ENCODE data around the gene ACP6.

The ACP6 gene

GRCh38 chr1:147665521-147665920, 4.8 kb downstream of the ACP6 start (continued):
- TF ChIP-seq POU6F1 (CRISPR knock-in tag; IDR thresholded peaks at IDR 0.05; ENCODE audit: borderline replicate concordance, low read depth): no peak
- no peak for TF ChIP-seq ISL1 (CRISPR knock-in tag; IDR thresholded peaks at IDR 0.05)
- TF ChIP-seq GLIS3 (CRISPR knock-in tag; IDR thresholded peaks at IDR 0.05): no peak
- no peak for TF ChIP-seq SNAI2 (CRISPR knock-in tag; IDR thresholded peaks at IDR 0.05)
- TF ChIP-seq TSHZ2 (CRISPR knock-in tag; IDR thresholded peaks at IDR 0.05): no peak
- no peak for TF ChIP-seq ARNTL (CRISPR knock-in tag; IDR thresholded peaks at IDR 0.05; ENCODE audit: borderline replicate concordance, low read depth)

GRCh38 chr1:147664206-147664605, 6.1 kb downstream of the ACP6 start:
- ATAC-seq: peak; percentile 38
- TF ChIP-seq PATZ1 (CRISPR knock-in tag; IDR thresholded peaks at IDR 0.05; ENCODE audit: borderline replicate concordance) (no peak), RARB (CRISPR knock-in tag; IDR thresholded peaks at IDR 0.05) (no peak), CSDC2 (CRISPR knock-in tag; IDR thresholded peaks at IDR 0.05) (no peak), CSRNP3 (CRISPR knock-in tag; IDR thresholded peaks at IDR 0.05) (no peak), BACH2 (CRISPR knock-in tag; IDR thresholded peaks at IDR 0.05; ENCODE audit: borderline replicate concordance) (no peak), ZFP30 (CRISPR knock-in tag; IDR thresholded peaks at IDR 0.05) (no peak), GLIS3 (CRISPR knock-in tag; IDR thresholded peaks at IDR 0.05) (no peak)

- ATAC-seq: no peak
- no peak for TF ChIP-seq TOX (CRISPR knock-in tag; IDR thresholded peaks at IDR 0.05; ENCODE audit: borderline replicate concordance)
- TF ChIP-seq ESRRG (CRISPR knock-in tag; IDR thresholded peaks at IDR 0.05): no peak
- TF ChIP-seq PATZ1 (CRISPR knock-in tag; IDR thresholded peaks at IDR 0.05; ENCODE audit: borderline replicate concordance): no peak
These were observed 15.8 kb downstream of the ACP6 start for GRCh38 chr1:147654511-147654910.

- ATAC-seq: no peak
- TF ChIP-seq CREB5 (CRISPR knock-in tag; IDR thresholded peaks at IDR 0.05; ENCODE audit: low read depth) (no peak), SNAI2 (CRISPR knock-in tag; IDR thresholded peaks at IDR 0.05) (no peak), TSHZ2 (CRISPR knock-in tag; IDR thresholded peaks at IDR 0.05) (no peak), PATZ1 (CRISPR knock-in tag; IDR thresholded peaks at IDR 0.05; ENCODE audit: borderline replicate concordance) (no peak)
These were observed 18.0 kb downstream of the ACP6 start for GRCh38 chr1:147652306-147652705.

Data from SK-N-SH treated with all-trans-retinoic acid at 6 μM for 48 hours (cell line).